ENCODE results near the gene DENND4A. TPM values are rescaled to one million over a fixed set of nuclear protein-coding genes. Genes with fewer than 3 reads are reported as not detected.
A peak's percentile ranks its signal among the peaks of the same experiment; 100 is the strongest.

The DENND4A gene
- total and polyA plus RNA-seq, 2 donors (not counting 1 experiment from before 2014, with no cell fraction given) = 24.4 to 103 TPM

GRCh38 chr15:65837301-65838294, 45.5 kb upstream of the DENND4A start:
- Histone ChIP-seq H4K20me1 (ENCODE audit: control insufficient read depth, insufficient read depth, low read length, poor library complexity, severe bottlenecking) (no peaks in the 10 kb centered on the region), H3K9ac (ENCODE audit: low read length) (no peak overlapping the region), H2AFZ (ENCODE audit: insufficient read depth, low read depth, low read length, poor library complexity, severe bottlenecking) (no peak overlapping the region), H3K4me1 (ENCODE audit: control insufficient read depth in 2 of 2, insufficient read depth in 2 of 2, low read length in 2 of 2) (peaks cover 17 to 18% of the 10 kb centered on the region in 2 donors), H3K4me2 (replicated peaks; ENCODE audit: low read depth, low read length, poor library complexity, severe bottlenecking) (no peak overlapping the region), H3K79me2 (ENCODE audit: control insufficient read depth, insufficient read depth, low read length) (no peaks in the 10 kb centered on the region), H3K36me3 (replicated peaks in 1 of 2; ENCODE audit: control extremely low read depth in 1 of 2, control insufficient read depth in 1 of 2, extremely low read depth in 1 of 2, insufficient read depth in 2 of 2, low read length in 1 of 2) (no peaks in the 10 kb centered on the region), H3K27ac (ENCODE audit: low read length in 2 of 2) (no peak overlapping the region), H3K27me3 (replicated peaks in 1 of 4; ENCODE audit: control extremely low read depth in 1 of 4, control insufficient read depth in 3 of 4, insufficient read depth in 4 of 4, low read length in 3 of 4) (no peaks in the 10 kb centered on the region), H3K4me3 (ENCODE audit: control extremely low read depth in 1 of 5, extremely low read depth in 1 of 5, insufficient read depth in 1 of 5, low read depth in 2 of 5, low read length in 4 of 5) (no peak overlapping the region), H3K9me3 (ENCODE audit: control extremely low read depth in 1 of 3, control insufficient read depth in 2 of 3, insufficient read depth in 1 of 3, low read length in 2 of 3) (no peaks in the 10 kb centered on the region)
- H3K9me3 Mint-ChIP-seq (ENCODE audit: insufficient read depth) = no peaks in the 10 kb centered on the region
- no peaks in the 10 kb centered on the region for H3K27me3 Mint-ChIP-seq
- POLR2A ChIA-PET = interaction anchor here (0.6 to 1.5 kb wide), 2 partner anchors 14 to 45 kb away, joined by 3 to 9 read pairs; no protein-coding TSS in a partner anchor
- intact Hi-C loops (cut with micrococcal nuclease) = no loop called here
- H3K4me3 Mint-ChIP-seq = no peak overlapping the region
- TF ChIP-seq CTCF (IDR thresholded peaks at IDR 0.05) (no peak), EZH2 (IDR thresholded peaks at IDR 0.05; ENCODE audit: borderline replicate concordance, insufficient read depth, low read depth, low read length, poor library complexity, severe bottlenecking) (no peak)
- H3K27ac Mint-ChIP-seq = no peak overlapping the region
- peak; percentile 14 for ATAC-seq (ENCODE audit: low read depth)
- CTCF ChIA-PET = interaction anchor here (0.6 to 2.4 kb wide), 16 partner anchors 9 to 203 kb away, joined by 3 to 10 read pairs (median 4); no protein-coding TSS in a partner anchor
- peaks cover 32% of the 10 kb centered on the region for H3K4me1 Mint-ChIP-seq
- DNase-seq = no peak
- WGBS (ENCODE audit: insufficient coverage) = 75% methylated on average over 3 of the region's 6 CpGs

- H3K9me3 Mint-ChIP-seq (ENCODE audit: insufficient read depth) = no peaks in the 10 kb centered on the region
- peaks cover 37% of the 10 kb centered on the region for H3K4me1 Mint-ChIP-seq
- Histone ChIP-seq H3K9ac (ENCODE audit: low read length) (no peak overlapping the region), H3K27me3 (replicated peaks in 1 of 4; ENCODE audit: control extremely low read depth in 1 of 4, control insufficient read depth in 3 of 4, insufficient read depth in 4 of 4, low read length in 3 of 4) (no peaks in the 10 kb centered on the region), H3K4me2 (replicated peaks; ENCODE audit: low read depth, low read length, poor library complexity, severe bottlenecking) (no peak overlapping the region), H3K36me3 (replicated peaks in 1 of 2; ENCODE audit: control extremely low read depth in 1 of 2, control insufficient read depth in 1 of 2, extremely low read depth in 1 of 2, insufficient read depth in 2 of 2, low read length in 1 of 2) (no peaks in the 10 kb centered on the region), H4K20me1 (ENCODE audit: control insufficient read depth, insufficient read depth, low read length, poor library complexity, severe bottlenecking) (no peaks in the 10 kb centered on the region), H3K4me1 (ENCODE audit: control insufficient read depth in 2 of 2, insufficient read depth in 2 of 2, low read length in 2 of 2) (peaks cover 21 to 22% of the 10 kb centered on the region in 2 donors), H3K4me3 (ENCODE audit: control extremely low read depth in 1 of 5, extremely low read depth in 1 of 5, insufficient read depth in 1 of 5, low read depth in 2 of 5, low read length in 4 of 5) (no peak overlapping the region), H3K79me2 (ENCODE audit: control insufficient read depth, insufficient read depth, low read length) (no peaks in the 10 kb centered on the region), H3K27ac (ENCODE audit: low read length in 2 of 2) (no peak overlapping the region), H3K9me3 (ENCODE audit: control extremely low read depth in 1 of 3, control insufficient read depth in 2 of 3, insufficient read depth in 1 of 3, low read length in 2 of 3) (no peaks in the 10 kb centered on the region), H2AFZ (ENCODE audit: insufficient read depth, low read depth, low read length, poor library complexity, severe bottlenecking) (no peak overlapping the region)
- DNase-seq (no peak), ATAC-seq (ENCODE audit: low read depth) (no peak)
- intact Hi-C loops (cut with micrococcal nuclease) = no loop called here
- no peak overlapping the region for H3K27ac Mint-ChIP-seq
- H3K4me3 Mint-ChIP-seq = no peak overlapping the region
- CTCF ChIA-PET = interaction anchor here (0.8 to 2.4 kb wide), 15 partner anchors 11 to 202 kb away, joined by 3 to 8 read pairs (median 5); no protein-coding TSS in a partner anchor
- peak; percentile 39 for TF ChIP-seq CTCF (IDR thresholded peaks at IDR 0.05)
- no peak for TF ChIP-seq EZH2 (IDR thresholded peaks at IDR 0.05; ENCODE audit: borderline replicate concordance, insufficient read depth, low read depth, low read length, poor library complexity, severe bottlenecking)
- WGBS (ENCODE audit: insufficient coverage) = no CpG with 5 or more reads among the region's 4 CpGs
- no peaks in the 10 kb centered on the region for H3K27me3 Mint-ChIP-seq
- POLR2A ChIA-PET = interaction anchor here (1.5 kb wide), 1 partner anchor 44 kb away, joined by 9 read pairs; no protein-coding TSS in a partner anchor
These were observed 44.6 kb upstream of the DENND4A start for GRCh38 chr15:65836665-65837064.
